ENCODE measurements around the gene PDE11A. TPM values are rescaled to one million over a fixed set of nuclear protein-coding genes. Genes with fewer than 3 reads are reported as not detected.

PDE11A gene
- total RNA-seq, 2 experiments from 2014 or later, result not detected

GRCh38 chr2:178108176-178108575, 35.6 kb upstream of the PDE11A start:
- H3K4me1 Mint-ChIP-seq (ENCODE audit: low read depth), result peaks cover 22% of the 10 kb centered on the region
- ChIA-PET CTCF (interaction anchor here (0.7 kb wide), 1 partner anchor 383 kb away, joined by 3 read pairs; no protein-coding TSS in a partner anchor), POLR2A (no interaction called here)
- ATAC-seq (ENCODE audit: poor library complexity), result no peak
- no peak for DNase-seq
- H3K27ac ChIP-seq (ENCODE audit: low read depth in 1 of 2, low read length in 2 of 2), result no peak overlapping the region
- no peak overlapping the region for H3K4me3 ChIP-seq (ENCODE audit: low read length)
- peaks cover 13% of the 10 kb centered on the region for H3K4me1 ChIP-seq (ENCODE audit: insufficient read depth, low read length)
- H3K9me3 Mint-ChIP-seq, result no peaks in the 10 kb centered on the region
- H3K4me3 Mint-ChIP-seq, result no peak overlapping the region
- no peak overlapping the region for H3K27ac Mint-ChIP-seq
- intact Hi-C loops (cut with DNase I, micrococcal nuclease), result no loop called here
- peaks cover 5% of the 10 kb centered on the region for H3K36me3 Mint-ChIP-seq (ENCODE audit: low read depth)
- no peak for TF ChIP-seq CTCF (IDR thresholded peaks at IDR 0.05)
- H3K9me3 ChIP-seq (ENCODE audit: control insufficient read depth in 1 of 2, insufficient read depth in 1 of 2, low read length in 2 of 2), result no peaks in the 10 kb centered on the region
- H3K36me3 ChIP-seq (ENCODE audit: insufficient read depth, low read length), result no peaks in the 10 kb centered on the region
- H3K27me3 Mint-ChIP-seq, result no peaks in the 10 kb centered on the region
- no peaks in the 10 kb centered on the region for H3K27me3 ChIP-seq (ENCODE audit: control insufficient read depth in 1 of 2, insufficient read depth in 2 of 2, low read length in 2 of 2)

GRCh38 chr2:178106053-178106452, 33.5 kb upstream of the PDE11A start:
- H3K4me3 ChIP-seq (ENCODE audit: low read length), result no peak overlapping the region
- no peaks in the 10 kb centered on the region for H3K4me1 ChIP-seq (ENCODE audit: insufficient read depth, low read length)
- no peak overlapping the region for H3K27ac ChIP-seq (ENCODE audit: low read depth in 1 of 2, low read length in 2 of 2)
- no peak overlapping the region for H3K4me3 Mint-ChIP-seq
- no peaks in the 10 kb centered on the region for H3K36me3 ChIP-seq (ENCODE audit: insufficient read depth, low read length)
- peaks cover 5% of the 10 kb centered on the region for H3K4me1 Mint-ChIP-seq (ENCODE audit: low read depth)
- no peaks in the 10 kb centered on the region for H3K27me3 Mint-ChIP-seq
- CTCF ChIA-PET, result no interaction called here
- no peaks in the 10 kb centered on the region for H3K27me3 ChIP-seq (ENCODE audit: control insufficient read depth in 1 of 2, insufficient read depth in 2 of 2, low read length in 2 of 2)
- no peaks in the 10 kb centered on the region for H3K9me3 Mint-ChIP-seq
- TF ChIP-seq CTCF (IDR thresholded peaks at IDR 0.05), result no peak
- no peaks in the 10 kb centered on the region for H3K36me3 Mint-ChIP-seq (ENCODE audit: low read depth)
- POLR2A ChIA-PET, result no interaction called here
- no peak for DNase-seq
- intact Hi-C loops (cut with DNase I, micrococcal nuclease), result no loop called here
- no peak for ATAC-seq (ENCODE audit: poor library complexity)
- H3K27ac Mint-ChIP-seq, result no peak overlapping the region
- no peaks in the 10 kb centered on the region for H3K9me3 ChIP-seq (ENCODE audit: control insufficient read depth in 1 of 2, insufficient read depth in 1 of 2, low read length in 2 of 2)

- Histone ChIP-seq H3K4me1 (ENCODE audit: insufficient read depth, low read length) (no peaks in the 10 kb centered on the region), H3K27me3 (ENCODE audit: control insufficient read depth in 1 of 2, insufficient read depth in 2 of 2, low read length in 2 of 2) (no peaks in the 10 kb centered on the region), H3K4me3 (ENCODE audit: low read length) (no peak overlapping the region), H3K27ac (ENCODE audit: low read depth in 1 of 2, low read length in 2 of 2) (no peak overlapping the region), H3K9me3 (ENCODE audit: control insufficient read depth in 1 of 2, insufficient read depth in 1 of 2, low read length in 2 of 2) (no peaks in the 10 kb centered on the region), H3K36me3 (ENCODE audit: insufficient read depth, low read length) (no peaks in the 10 kb centered on the region)
- DNase-seq (no peak), ATAC-seq (ENCODE audit: poor library complexity) (no peak)
- Mint-ChIP-seq H3K4me1 (ENCODE audit: low read depth) (peaks cover 5% of the 10 kb centered on the region), H3K27me3 (no peaks in the 10 kb centered on the region), H3K36me3 (ENCODE audit: low read depth) (no peaks in the 10 kb centered on the region), H3K9me3 (no peaks in the 10 kb centered on the region), H3K27ac (no peak overlapping the region), H3K4me3 (no peak overlapping the region)
- ChIA-PET CTCF (no interaction called here), POLR2A (no interaction called here)
- intact Hi-C loops (cut with DNase I, micrococcal nuclease), result no loop called here
- no peak for TF ChIP-seq CTCF (IDR thresholded peaks at IDR 0.05)
Measured at GRCh38 chr2:178105566-178105965, 33.0 kb upstream of the PDE11A start.
